Sciatic nerve (tissue), 2 donors: ENCODE measurements around the gene ZCCHC24. TPM values are rescaled to one million over a fixed set of nuclear protein-coding genes. Genes with fewer than 3 reads are reported as not detected.

ENCODE experiments used
- ATAC-seq: fragments of 200-7000 bp; cut with Tn5 transposase; one replicate; pipeline ENCODE4 v1.9.1; 2020; ENCODE audit warnings: mild to moderate bottlenecking, moderate library complexity
- DNase-seq: peaks from one replicate; pipeline ENCODE4 v3.0.0-alpha.2; 2020; ENCODE audit warnings: low spot score
- intact Hi-C: fragments of 100-400 bp; cut with DNase I; formaldehyde crosslinking; loops from one replicate; pipeline ENCODE4 v1.14.2; 2022
- total RNA-seq: library from RNA; stranded (reverse); fragmentation: NEBNext Ultra II Directional; extraction: Animal tissue kit (Norgen Biotek cat#: 25700); gene quantifications from one replicate; pipeline ENCODE4 v1.2.1, GENCODE V29; 2021
- donor health status: DM: no; HTN: no; CAD: no.
- donor health status: DM: no; HTN: no; CAD: no.

ZCCHC24 gene
- total RNA-seq, 1 donor from 2014 or later = 150 TPM

DNA sequence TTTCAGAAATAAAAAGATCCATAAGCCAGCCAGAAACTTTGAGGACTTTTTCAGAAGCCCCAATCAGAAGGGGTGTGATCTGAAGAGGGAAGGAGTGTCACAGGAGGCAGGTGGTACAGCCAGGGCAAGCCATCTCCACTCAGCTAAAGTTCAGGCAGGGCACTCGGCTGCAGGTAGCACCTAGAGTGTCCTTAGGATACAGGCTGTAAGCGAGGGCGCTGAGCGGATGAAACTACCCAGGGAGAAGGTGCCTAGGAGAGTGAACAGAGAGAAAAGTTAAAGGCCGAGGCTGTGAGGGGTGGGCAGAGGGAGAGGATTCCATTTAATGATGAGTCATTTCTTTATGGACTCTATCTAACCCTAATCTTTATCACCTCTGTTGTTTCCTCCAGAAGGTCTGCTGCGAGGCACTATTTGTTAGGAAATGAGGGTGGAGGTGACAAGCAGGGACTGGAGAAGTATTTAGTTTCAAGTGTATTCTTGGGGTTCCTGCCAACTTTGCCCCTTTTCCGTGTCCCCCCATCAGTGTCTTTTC lies 29.8 kb upstream of the ZCCHC24 start:
- intact Hi-C loops = no loop called here
- no peak for ATAC-seq
- no peak for DNase-seq

GRCh38 chr10:79473496-79474095 lies 28.2 kb upstream of the ZCCHC24 start:
- intact Hi-C loops = no loop called here
- ATAC-seq (peak; percentile 48), DNase-seq (no peak)

DNA sequence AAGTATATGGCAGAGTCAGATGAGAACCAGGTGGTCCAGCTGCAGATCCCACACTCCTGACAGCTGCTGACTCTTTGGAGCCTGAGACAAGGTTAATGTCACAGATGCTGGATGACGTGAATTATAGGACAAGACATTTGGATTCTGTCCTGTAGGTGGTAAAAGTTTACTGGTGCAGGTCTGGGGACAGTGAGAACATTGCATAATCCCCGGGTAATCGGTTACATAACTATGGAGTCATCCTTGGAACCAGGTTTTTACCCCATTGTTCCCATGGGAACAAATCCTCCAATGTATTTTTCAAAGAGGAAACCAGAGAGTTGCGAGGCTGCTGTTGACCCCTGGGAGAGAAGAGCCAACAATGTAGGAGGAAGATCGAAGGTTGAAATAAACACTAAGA lies 27.5 kb upstream of the ZCCHC24 start:
- intact Hi-C loops = no loop called here
- DNase-seq = no peak
- ATAC-seq = peak; percentile 58

- ATAC-seq = no peak
- DNase-seq = no peak
- intact Hi-C loops = no loop called here
Measured at GRCh38 chr10:79472449-79472848, 27.0 kb upstream of the ZCCHC24 start.

GRCh38 chr10:79471776-79472175 lies 26.4 kb upstream of the ZCCHC24 start:
- ATAC-seq (no peak), DNase-seq (no peak)
- intact Hi-C loops = no loop called here

DNA sequence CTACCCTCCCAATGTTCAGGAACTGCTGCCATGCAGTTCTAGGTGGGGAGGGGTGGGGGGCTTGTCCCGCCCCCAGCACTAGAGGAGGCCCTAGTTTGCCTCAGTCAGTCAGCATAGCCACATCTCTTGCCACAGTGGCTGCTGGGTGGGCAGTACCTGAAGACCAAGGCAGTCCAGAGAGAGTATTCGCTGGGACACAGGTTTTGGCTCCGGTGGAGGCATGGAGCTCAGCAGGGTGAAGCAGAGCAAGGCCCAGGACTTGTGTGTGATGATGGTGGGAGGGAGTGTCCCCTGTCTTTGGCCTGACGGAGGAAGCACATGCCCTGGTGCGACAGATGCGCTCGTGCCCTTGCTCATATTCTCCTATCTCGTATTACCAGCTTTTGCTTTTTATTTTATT lies 24.7 kb upstream of the ZCCHC24 start:
- intact Hi-C loops = no loop called here
- ATAC-seq (no peak), DNase-seq (peak; percentile 19)

GRCh38 chr10:79468841-79469585 lies 23.6 kb upstream of the ZCCHC24 start:
- intact Hi-C loops = no loop called here

GRCh38 chr10:79468015-79468560 lies 22.7 kb upstream of the ZCCHC24 start:
- ATAC-seq (peak; percentile 38), DNase-seq (no peak)
- intact Hi-C loops = no loop called here

More at GRCh38 chr10:79468841-79469585, 23.6 kb upstream of the ZCCHC24 start:
- DNase-seq (peak; percentile 23), ATAC-seq (no peak)

GRCh38 chr10:79465341-79465740 lies 19.9 kb upstream of the ZCCHC24 start:
- ATAC-seq = no peak
- no peak for DNase-seq
- intact Hi-C loops = no loop called here

DNA sequence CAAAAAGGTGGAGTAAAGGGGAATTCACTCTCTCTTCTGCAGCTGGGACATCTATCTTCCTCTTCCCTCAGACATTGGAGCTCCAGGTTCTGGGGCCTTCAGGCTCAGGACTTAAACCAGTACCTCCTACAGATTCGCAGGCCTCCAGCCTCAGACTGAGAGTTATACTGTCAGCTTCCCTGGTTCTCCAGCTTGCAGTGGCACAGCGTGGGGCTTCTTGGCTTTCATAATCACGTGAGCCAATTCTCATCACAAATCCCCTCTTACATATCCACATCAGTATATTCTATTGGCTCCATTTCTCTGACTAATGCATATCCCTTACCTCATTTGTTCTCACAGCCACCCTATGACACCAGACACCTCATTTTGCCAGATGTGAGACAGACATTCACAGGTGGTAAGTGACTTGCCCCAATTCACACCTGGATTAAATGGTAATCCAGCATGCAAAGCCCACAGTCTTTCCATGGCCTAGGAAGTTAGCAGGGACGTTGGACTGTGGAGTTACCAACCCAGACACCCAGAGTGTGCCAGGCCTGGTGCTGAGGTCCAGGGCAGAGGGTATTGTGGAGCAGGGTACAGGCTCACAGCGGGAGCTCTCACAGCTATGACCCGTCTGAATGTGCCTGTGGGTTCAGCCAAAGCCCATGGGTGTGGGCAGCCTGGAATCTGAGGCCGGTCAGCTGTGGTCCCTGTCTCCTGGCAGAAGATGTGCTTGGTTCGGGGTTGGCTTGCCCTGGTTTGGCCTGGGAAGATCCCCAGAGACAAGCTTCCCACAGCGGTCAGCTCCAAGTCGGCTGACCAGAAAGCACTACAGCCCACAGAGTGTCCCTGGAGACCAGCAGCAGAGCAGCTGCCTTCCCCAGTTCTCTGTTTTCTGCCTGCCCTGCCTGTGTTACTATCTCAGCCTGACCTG lies 18.4 kb upstream of the ZCCHC24 start:
- peak; percentile 59 for ATAC-seq
- intact Hi-C loops = no loop called here
- no peak for DNase-seq

DNA sequence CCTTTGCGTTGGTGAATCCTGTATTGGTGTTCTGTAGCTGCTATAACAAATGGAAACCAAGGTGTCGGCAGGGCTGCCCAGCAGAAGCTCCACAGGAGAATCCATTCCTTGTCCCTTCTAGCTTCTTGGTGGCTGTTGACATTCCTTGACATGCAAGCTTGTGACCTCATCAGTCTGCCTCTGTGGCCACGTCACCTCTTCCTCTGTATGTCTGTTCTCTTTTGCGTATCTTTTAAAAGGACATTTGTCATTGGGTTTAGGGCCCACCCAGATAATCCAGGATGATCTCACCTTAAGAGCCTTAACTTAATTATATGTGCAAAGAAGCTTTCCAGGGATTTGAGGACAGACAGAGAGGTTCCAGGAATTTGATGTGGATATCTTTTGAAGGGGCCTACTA lies 15.3 kb upstream of the ZCCHC24 start:
- DNase-seq = no peak
- no peak for ATAC-seq
- intact Hi-C loops = no loop called here

- DNase-seq = no peak
- ATAC-seq = no peak
- intact Hi-C loops = no loop called here
Measured at GRCh38 chr10:79459243-79459642, 13.8 kb upstream of the ZCCHC24 start.

DNA sequence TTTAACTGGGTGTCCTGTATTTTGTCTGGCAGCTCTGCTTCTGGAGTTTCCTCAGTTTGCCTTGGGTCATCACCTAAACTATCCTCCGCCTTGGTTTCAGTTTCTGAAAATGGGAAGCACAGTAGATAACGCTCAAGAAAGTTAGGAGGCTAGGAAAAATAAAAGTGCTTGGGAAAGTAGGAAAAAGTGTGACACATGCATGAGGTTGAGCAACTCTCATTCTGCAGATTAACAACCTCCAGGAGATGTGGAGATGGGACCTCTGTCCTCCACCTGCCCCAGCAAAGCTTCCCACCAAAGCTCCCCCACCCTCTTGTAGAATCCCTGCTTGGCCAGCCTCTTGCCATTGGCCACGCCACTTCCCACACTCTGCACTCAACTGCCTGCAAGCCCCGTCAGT lies 13.1 kb upstream of the ZCCHC24 start:
- intact Hi-C loops = no loop called here
- no peak for DNase-seq
- no peak for ATAC-seq

DNA sequence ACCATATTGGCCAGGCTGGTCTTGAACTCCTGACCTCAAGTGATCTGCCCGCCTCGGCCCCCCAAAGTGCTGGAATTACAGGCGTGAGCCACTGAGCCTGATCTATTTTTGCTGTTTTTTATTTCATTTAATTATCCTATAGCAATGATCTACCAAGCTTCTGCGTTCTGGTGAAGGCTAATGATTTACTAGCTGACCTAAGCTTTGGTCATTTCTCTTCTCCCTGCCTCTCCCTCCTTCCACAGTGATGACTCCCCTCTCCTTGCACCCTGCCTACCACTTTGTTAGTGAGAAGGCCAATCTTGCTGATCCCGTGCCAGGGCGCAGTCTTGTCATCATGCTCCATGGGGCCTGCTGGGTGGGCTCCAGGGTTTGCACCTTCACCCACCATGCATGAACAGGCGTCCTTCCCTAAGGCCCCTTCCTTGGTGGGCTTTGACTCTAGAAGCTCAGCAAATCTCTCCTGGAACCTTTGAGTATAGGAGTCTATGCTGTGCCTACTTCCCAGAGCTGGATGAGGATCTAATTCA lies 11.9 kb upstream of the ZCCHC24 start:
- DNase-seq = no peak

DNA sequence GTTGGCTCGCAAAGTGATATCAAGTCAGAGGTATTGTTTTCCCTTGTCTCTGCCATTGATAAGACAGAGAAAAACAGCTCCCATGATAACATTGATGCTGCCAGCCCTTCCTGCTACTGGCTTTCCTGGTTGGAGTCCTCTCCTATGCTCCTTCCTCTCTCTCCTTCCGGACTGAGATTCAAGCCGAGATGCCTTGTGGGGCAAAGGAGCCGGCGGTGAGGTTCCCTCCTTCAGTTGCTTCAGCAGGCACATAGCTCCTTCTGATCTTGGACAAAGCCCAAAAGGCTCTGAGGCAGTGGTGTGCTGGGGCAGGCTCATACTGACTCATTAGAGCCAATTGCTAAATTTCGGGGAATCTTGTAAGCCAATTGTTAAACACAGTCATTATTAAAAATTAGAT lies 8.8 kb upstream of the ZCCHC24 start:
- DNase-seq = peak; percentile 56
- intact Hi-C loops = no loop called here
- peak; percentile 76 for ATAC-seq

More for the DNA sequence above, 11.9 kb upstream of the ZCCHC24 start:
- intact Hi-C loops = no loop called here
- no peak for ATAC-seq

DNA sequence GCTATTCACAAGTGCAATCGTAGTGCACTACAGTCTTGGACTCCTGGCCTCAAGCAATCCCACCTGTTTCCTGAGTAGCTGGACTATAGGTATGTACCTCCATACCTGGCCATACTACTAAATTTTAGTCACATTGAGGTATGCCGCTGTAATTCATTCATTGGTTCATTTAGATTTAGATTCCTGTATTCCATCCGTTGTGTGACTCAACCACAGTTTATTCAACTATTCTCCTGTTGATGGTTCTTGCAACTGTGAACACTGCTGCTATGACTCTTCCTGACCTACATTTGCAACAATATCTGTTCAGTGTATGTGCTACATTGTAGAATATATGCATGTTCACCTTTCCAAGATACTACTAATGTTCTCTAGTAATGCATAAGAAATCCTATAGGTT lies 8.0 kb upstream of the ZCCHC24 start:
- intact Hi-C loops = no loop called here
- DNase-seq (peak; percentile 9), ATAC-seq (no peak)

DNA sequence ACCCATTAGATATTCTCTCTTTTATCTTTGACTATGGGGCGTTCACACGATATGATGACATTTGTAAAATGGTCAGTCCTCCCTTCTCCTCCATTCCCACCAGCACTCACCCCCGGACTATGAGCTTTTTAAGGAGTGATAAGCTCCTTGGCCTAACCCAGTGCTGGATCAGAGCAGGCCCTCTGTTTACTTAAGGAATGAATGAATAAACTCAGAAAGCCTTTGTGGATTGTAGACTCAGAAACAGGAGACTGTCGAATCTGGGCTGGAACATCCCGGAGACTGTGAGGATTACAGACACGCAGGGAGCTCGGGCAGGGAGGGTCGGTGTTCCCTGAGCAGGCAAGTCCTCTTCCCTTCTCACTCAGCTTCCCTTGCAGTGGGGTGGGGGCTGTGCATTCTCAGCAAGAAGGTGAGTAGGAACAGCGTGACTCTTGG lies 6.8 kb upstream of the ZCCHC24 start:
- ATAC-seq (no peak), DNase-seq (peak; percentile 55)
- intact Hi-C loops = no loop called here

DNA sequence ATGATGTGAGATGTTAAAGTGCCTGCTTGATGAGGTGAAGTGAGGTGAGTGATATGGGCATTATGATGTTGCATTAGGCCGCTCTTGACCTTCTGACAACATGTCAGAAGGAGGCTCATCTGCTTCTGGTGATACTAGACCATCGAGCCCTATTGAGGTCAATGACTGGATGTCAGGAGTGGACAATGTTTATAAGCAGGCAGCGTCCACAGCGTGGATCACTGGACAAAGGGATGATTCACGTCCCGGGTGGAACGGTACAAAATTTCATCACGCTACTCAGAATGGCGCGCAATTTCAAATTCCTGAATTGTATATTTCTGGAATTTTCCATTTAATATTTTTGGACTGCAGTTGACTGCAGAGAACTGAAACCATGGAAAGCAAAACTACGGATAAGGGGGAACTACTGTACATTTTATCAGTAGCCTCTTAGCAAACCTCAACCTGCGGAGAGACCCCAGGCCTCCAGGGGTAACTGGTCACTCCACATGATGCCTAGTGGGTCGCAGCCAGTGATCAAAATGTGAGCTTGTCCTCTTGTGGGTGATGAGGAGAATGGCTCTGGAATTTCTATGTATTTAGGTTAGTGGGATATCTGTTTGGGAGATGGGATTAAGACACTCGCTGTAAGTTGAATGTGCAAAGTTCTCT lies 5.7 kb upstream of the ZCCHC24 start:
- peak; percentile 50 for DNase-seq
- intact Hi-C loops = no loop called here

More for the DNA sequence above, 5.7 kb upstream of the ZCCHC24 start:
- no peak for ATAC-seq
